Adrenal gland (tissue), 5 donors: Measurements from ENCODE around the gene TMEM184C.

Source experiments
- CTCF ChIP-seq, 6 experiments: fragments of 450-650 bp in 4 of 6; fragments of 200-600 bp in 2 of 6; sonication (generic) in 1 of 6; IDR thresholded peaks; 1 replicate in 5 of 6; 2 replicates in 1 of 6; pipeline versions ENCODE4 v1.5.1 to v1.8.0; 2016 to 2021; ENCODE audit warnings: antibody characterized with exemption in 6 of 6, mild to moderate bottlenecking in 2 of 6, moderate library complexity in 1 of 6
- POLR2A ChIP-seq, 2 donors: fragments of 450-650 bp; IDR thresholded peaks; one replicate each; pipeline ENCODE4 v1.6.1; 2017; ENCODE audit warnings: antibody characterized with exemption in 2 of 2, mild to moderate bottlenecking in 2 of 2, moderate library complexity in 1 of 2
- donor health status: DM: no; HTN: no; CAD: no.

- TF ChIP-seq CTCF (IDR thresholded peaks at IDR 0.05), result no peak
- no peak for TF ChIP-seq POLR2A (IDR thresholded peaks at IDR 0.05)
Observed at GRCh38 chr4:147633643-147634042, 16.4 kb downstream of the TMEM184C start.
